Spleen (tissue), 7 donors: ENCODE data around the gene ABHD17C.

Experiments
- POLR2A ChIP-seq, 3 donors: fragments of 450-650 bp; IDR thresholded peaks; one replicate each; pipeline ENCODE4 v1.5.1; 2017; ENCODE audit warnings: antibody characterized with exemption in 3 of 3, mild to moderate bottlenecking in 1 of 3
- POLR2AphosphoS5 ChIP-seq, 3 donors: sonication (generic); formaldehyde crosslinking; IDR thresholded peaks; one replicate each; pipeline ENCODE4 v1.5.1; 2017; ENCODE audit warnings: antibody characterized with exemption in 3 of 3
- TF ChIP-seq, protein P1 (sequence below), 11 experiments: fragments of 200-600 bp in 7 of 11; fragments of 450-650 bp in 4 of 11; sonication (generic) in 4 of 11; IDR thresholded peaks in 8 of 11; conservative IDR thresholded peaks in 3 of 11; 1 replicate in 7 of 11; 2 replicates in 4 of 11; pipeline versions ENCODE4 v1.4.0 to v1.8.0; 2016 to 2021; ENCODE audit warnings: antibody characterized with exemption in 11 of 11, inconsistent platforms in 4 of 11, mild to moderate bottlenecking in 1 of 11
- donor health status: DM: no; HTN: no; CAD: no; lungs with moderate emphysema.
- donor health status: DM: no; HTN: no; CAD: no.
- donor health status: DM: no; HTN: no; CAD: no.

GRCh38 chr15:80682201-80682600 is 12.9 kb upstream of the ABHD17C start:
- TF ChIP-seq, protein P1, sequence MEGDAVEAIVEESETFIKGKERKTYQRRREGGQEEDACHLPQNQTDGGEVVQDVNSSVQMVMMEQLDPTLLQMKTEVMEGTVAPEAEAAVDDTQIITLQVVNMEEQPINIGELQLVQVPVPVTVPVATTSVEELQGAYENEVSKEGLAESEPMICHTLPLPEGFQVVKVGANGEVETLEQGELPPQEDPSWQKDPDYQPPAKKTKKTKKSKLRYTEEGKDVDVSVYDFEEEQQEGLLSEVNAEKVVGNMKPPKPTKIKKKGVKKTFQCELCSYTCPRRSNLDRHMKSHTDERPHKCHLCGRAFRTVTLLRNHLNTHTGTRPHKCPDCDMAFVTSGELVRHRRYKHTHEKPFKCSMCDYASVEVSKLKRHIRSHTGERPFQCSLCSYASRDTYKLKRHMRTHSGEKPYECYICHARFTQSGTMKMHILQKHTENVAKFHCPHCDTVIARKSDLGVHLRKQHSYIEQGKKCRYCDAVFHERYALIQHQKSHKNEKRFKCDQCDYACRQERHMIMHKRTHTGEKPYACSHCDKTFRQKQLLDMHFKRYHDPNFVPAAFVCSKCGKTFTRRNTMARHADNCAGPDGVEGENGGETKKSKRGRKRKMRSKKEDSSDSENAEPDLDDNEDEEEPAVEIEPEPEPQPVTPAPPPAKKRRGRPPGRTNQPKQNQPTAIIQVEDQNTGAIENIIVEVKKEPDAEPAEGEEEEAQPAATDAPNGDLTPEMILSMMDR (IDR thresholded peaks at IDR 0.05 in 8 of 11, conservative IDR thresholded peaks at IDR 0.05 in 3 of 11), result no peak
- TF ChIP-seq POLR2A (IDR thresholded peaks at IDR 0.05), result no peak
- TF ChIP-seq POLR2AphosphoS5 (IDR thresholded peaks at IDR 0.05), result no peak
